HG03439 (cell line): Measurements from ENCODE around the gene OSBP2.

ENCODE experiments used
- ATAC-seq: cut with Tn5 transposase; IDR thresholded peaks from one replicate; pipeline ENCODE4 v1.9.1; 2021; ENCODE audit warnings: mild to moderate bottlenecking, moderate library complexity; ENCODE audit not compliant: unreplicated experiment

Gene OSBP2

GRCh38 chr22:30953206-30953605 lies 258.5 kb downstream of the OSBP2 start:
- no peak for ATAC-seq

- ATAC-seq, result no peak
Measured at GRCh38 chr22:30955153-30955552, 260.5 kb downstream of the OSBP2 start.
